GM12872 (cell line): ENCODE measurements around the gene GNGT1.

Source experiments
- TF ChIP-seq, protein P1 (sequence below): IDR thresholded peaks from 3 replicates; pipeline ENCODE4 v1.5.1; 2011; ENCODE audit warnings: low read depth, mild to moderate bottlenecking, low read length, moderate library complexity; ENCODE audit not compliant: insufficient read depth

GNGT1 gene

DNA sequence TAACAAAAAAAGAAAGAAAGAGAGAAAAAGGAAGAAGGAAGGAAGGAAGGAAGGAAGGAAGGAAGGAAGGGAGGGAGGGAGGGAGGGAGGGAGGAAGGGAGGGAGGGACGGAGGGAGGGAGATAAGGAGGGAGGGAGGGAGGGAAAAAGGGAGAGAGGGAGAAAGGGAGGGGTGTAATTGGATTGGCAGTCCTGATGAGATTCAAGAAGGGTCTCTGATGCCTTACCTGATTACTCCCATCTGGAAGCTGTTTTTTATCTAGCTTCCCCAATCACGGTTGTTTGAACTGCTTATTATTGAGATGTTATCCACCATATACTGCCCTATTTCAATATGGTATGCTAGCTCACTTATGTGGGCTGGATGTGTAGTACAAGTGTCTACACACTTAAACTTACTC, 42.5 kb downstream of the GNGT1 start:
- TF ChIP-seq, protein P1, sequence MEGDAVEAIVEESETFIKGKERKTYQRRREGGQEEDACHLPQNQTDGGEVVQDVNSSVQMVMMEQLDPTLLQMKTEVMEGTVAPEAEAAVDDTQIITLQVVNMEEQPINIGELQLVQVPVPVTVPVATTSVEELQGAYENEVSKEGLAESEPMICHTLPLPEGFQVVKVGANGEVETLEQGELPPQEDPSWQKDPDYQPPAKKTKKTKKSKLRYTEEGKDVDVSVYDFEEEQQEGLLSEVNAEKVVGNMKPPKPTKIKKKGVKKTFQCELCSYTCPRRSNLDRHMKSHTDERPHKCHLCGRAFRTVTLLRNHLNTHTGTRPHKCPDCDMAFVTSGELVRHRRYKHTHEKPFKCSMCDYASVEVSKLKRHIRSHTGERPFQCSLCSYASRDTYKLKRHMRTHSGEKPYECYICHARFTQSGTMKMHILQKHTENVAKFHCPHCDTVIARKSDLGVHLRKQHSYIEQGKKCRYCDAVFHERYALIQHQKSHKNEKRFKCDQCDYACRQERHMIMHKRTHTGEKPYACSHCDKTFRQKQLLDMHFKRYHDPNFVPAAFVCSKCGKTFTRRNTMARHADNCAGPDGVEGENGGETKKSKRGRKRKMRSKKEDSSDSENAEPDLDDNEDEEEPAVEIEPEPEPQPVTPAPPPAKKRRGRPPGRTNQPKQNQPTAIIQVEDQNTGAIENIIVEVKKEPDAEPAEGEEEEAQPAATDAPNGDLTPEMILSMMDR = no peak

GRCh38 chr7:93949423-93949822, 43.1 kb downstream of the GNGT1 start:
- TF ChIP-seq, protein P1 = no peak

GRCh38 chr7:93955304-93955703, 48.9 kb downstream of the GNGT1 start:
- TF ChIP-seq, protein P1 = no peak

GRCh38 chr7:93957767-93958166, 51.4 kb downstream of the GNGT1 start:
- TF ChIP-seq, protein P1 = no peak

DNA sequence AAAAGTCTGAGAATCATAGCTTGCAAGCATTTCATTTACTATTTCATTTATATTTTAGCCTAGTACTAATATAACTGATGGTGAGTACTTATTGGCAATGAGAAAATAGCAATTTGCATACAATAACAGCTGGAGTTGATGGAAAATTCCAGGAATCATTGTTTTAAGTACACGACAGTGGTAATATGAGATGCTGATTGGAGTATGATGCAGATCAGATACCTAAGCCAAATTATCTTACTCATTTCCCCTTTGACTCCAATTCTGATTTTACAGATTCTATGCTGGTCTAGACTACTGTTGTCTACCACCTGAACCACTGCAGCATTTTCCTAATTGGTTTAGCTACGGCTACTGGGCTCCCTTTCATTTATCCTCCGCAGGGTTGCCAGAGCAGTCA, 51.8 kb downstream of the GNGT1 start:
- TF ChIP-seq, protein P1 = no peak

- TF ChIP-seq, protein P1 = no peak
Measured at GRCh38 chr7:93958651-93959050, 52.3 kb downstream of the GNGT1 start.
